GM12873 (cell line): ENCODE data around the gene AOPEP.

Source experiments
- TF ChIP-seq, protein P1 (sequence below): IDR thresholded peaks from 2 replicates; pipeline ENCODE4 v1.5.1; 2012; ENCODE audit warnings: low read depth, mild to moderate bottlenecking, moderate library complexity, low read length, control low read depth; ENCODE audit not compliant: insufficient read depth; ENCODE audit errors: missing control alignments

Gene AOPEP

DNA sequence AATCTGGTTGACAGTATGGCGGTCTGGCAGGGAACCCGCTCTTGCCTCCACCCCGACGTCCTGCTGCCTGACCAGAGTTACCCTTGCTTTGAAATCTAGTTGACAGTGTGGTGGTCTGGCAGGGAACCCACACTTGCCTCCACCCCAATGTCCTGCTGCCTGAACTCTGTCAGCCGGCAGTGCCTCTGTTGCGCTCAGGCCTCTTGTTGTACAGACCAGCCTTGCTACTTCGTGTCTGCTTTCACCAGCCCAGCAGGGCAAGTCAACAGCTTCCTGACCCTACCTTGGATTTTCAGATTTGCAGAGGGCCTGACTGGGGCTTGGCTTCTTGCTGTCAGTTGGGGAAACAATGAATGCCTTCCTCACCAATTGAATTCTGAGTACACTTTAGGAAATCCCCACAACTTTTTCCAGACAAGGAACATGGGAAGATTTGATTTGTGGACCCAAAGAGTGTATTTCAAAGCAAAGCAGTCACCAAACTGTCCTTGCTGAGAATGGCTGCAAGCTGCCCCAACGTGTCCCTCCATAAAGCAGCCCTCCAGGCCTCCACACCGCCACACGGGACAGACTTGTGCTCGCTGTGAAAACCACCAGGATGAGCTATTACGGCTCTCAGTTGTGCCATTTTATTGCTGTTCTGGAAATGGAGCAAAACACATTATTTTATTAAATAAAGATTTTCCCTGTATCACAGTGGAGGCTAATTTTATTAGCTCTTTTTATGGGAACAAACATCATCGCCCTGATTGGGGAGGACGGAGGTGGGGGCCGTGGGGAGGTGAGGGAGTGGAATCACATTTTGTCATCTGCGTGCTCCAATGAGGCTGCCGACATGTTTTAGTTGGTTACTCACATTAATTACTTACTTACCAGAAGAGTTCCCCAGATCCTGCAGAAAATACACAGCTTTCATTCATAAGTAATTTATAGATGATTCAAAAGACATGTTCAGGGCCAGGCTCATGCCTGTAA, 189.3 kb downstream of the AOPEP start:
- TF ChIP-seq, protein P1, sequence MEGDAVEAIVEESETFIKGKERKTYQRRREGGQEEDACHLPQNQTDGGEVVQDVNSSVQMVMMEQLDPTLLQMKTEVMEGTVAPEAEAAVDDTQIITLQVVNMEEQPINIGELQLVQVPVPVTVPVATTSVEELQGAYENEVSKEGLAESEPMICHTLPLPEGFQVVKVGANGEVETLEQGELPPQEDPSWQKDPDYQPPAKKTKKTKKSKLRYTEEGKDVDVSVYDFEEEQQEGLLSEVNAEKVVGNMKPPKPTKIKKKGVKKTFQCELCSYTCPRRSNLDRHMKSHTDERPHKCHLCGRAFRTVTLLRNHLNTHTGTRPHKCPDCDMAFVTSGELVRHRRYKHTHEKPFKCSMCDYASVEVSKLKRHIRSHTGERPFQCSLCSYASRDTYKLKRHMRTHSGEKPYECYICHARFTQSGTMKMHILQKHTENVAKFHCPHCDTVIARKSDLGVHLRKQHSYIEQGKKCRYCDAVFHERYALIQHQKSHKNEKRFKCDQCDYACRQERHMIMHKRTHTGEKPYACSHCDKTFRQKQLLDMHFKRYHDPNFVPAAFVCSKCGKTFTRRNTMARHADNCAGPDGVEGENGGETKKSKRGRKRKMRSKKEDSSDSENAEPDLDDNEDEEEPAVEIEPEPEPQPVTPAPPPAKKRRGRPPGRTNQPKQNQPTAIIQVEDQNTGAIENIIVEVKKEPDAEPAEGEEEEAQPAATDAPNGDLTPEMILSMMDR, result no peak

DNA sequence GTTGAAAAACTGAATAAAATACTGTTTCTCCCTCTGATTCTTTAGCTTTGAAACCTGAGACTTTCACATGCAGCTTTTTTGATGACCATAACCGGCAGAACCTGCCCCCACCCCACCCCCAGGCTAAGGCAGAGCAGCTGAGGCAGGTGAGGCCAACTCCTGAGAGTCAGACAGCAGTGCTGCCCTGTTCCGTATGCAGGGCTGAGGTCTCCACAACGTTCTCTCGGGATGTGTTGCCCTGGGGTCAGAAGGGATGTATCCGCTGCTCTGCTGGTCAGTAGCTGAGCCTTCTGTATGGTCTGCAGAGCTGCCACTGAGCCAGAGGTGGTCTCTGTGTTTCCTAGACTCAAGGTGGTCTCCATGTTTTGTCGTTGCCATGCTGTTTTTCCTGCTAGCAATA, 190.5 kb downstream of the AOPEP start:
- TF ChIP-seq, protein P1, result no peak

DNA sequence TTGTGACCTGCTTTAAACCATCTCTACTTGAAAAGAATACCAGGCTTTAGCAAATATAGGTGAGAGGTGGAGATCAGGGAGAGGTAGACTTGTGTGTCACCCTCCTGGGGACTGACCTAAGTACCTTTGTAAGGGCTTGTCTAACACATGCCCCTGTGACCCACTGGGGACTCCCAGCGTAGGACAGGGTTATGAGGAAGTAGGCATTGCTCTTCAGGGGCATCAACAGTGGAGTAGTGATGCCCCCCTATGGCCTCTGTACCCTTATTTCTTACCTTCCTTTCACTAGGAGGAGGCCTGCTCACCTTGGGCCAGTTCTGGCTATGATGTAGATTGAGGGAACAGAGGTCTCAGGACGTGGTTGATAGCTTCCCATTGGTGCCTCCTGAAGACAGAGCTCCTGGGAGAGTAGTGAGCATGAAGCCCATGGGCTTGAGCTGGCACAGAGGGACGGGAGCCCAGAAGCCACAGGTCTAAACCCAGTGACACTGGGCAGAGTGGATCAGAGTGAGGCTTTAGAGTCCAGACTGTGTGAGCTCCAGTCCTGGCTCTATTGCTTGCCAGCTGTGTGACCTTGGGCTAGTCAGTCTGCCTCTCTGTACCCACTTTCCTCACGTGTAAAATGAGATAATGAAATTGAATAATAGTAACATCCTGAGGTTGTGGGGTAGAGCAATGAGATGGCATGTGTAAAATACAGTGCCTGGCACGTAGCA, 191.7 kb downstream of the AOPEP start:
- TF ChIP-seq, protein P1, result peak; percentile 42

DNA sequence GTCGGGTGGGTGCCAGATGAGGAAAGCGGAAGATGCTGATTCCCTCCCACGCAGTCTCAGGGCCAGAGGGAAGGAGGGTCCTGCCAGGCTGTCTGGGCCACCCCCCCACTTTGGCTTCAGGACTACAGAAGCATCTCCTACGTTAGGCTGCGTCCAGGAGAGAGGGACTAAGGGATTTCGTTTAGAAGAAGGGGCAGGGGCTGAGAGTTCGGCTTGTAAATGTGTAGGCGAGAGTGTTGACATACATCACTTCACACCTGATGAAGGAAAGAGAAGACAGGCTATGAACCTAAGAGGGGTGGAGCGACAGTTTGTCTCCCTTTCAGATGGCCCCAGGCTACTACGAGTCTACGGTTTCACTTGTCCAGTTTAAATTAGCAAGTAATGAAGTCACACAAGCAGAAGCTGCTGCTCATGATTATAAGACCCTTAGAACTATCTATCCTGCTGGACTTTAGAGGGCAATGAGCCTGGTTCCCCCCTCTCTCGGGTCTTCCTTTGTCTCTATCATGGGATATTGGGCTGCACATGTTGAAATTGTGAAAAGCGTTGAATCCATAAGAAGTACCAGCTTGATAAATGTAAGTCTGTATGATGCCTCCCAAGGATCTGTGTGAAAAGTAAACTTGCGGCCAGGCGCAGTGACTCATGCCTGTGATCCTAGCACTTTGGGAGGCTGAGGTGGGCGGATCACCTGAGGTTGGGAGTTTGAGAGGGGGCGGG, 193.0 kb downstream of the AOPEP start:
- TF ChIP-seq, protein P1, result no peak

DNA sequence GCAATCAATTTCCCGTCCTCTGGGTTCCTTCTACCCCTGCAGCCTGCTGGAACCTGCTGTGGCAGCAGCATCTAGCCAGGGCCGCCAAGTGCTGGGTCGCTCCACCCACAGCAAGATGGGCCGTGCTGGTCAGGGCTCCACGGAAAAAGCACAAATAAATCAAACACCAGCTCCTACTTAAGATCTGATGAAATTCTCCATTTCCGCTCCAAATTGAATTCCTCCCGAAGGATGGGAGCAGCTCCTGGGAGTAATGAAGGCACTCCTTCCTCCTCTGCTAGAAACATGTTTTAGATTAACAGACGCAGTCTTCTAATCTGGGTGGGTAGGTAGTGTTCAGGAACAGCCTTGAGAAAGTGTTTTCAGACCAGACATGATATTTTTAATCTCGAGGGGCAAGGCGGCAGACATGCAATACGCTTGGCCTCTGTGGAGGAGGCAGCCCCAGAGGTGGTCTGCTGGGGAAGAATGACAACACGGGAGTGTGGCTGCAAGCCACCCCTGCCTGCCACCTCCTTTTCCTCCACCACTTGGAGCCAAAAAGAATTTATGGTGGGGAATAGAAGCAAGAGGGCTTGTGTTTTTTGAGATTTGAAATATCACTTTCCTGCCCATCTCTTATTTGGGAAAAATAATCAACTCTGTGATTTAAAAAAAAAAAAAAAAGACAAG, 194.1 kb downstream of the AOPEP start:
- TF ChIP-seq, protein P1, result no peak

DNA sequence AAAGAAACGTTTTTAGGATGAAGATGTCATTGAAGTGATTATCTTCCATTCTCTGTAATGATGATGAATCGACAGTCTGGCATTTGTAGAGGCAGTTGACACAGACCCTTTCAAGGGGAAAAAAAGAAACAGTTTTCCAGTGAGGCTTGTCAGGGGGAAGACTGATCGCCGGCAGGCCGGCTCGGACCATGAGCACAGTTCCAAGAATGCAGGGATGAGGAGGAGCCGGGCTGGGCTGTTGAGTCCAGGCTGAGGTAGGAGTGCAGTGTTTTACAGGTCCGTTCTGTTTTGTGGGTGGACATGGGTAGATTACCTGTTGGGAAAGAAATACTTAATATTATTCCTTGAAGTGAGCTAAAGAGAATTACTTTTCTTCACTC, 194.6 kb downstream of the AOPEP start:
- TF ChIP-seq, protein P1, result no peak
